ENCODE results near the gene KATNB1.
A peak's percentile ranks its signal among the peaks of the same experiment; 100 is the strongest.

KATNB1 gene

GRCh38 chr16:57801809-57802340 lies 66.3 kb downstream of the KATNB1 start:
- Histone ChIP-seq H3K4me1 (ENCODE audit: control insufficient read depth, low read length) (peaks cover 6% of the 10 kb centered on the region; the same call in 1 of the 2 replicates), H3K79me2 (ENCODE audit: control insufficient read depth, low read length) (no peaks in the 10 kb centered on the region), H3K4me3 (ENCODE audit: low read length) (no peak overlapping the region), H3K36me3 (ENCODE audit: control insufficient read depth, low read length) (no peaks in the 10 kb centered on the region), H3F3A (ENCODE audit: control insufficient read depth, insufficient read depth) (no peaks in the 10 kb centered on the region), H3K9me3 (ENCODE audit: control insufficient read depth, insufficient read depth, low read length) (no peaks in the 10 kb centered on the region), H3K4me2 (ENCODE audit: low read length) (0 out of 2 replicates have a peak overlapping the region, but pooled peaks have one; percentile 1), H4K20me1 (ENCODE audit: control insufficient read depth, insufficient read depth, low read depth, low read length) (no peaks in the 10 kb centered on the region), H3K27me3 (ENCODE audit: control insufficient read depth, low read length) (peaks cover 59% of the 10 kb centered on the region), H3K9me2 (replicated peaks; ENCODE audit: control insufficient read depth, low read length) (no peaks in the 10 kb centered on the region), H3K27ac (ENCODE audit: low read depth, low read length) (no peak overlapping the region)
- TF ChIP-seq, protein P1, sequence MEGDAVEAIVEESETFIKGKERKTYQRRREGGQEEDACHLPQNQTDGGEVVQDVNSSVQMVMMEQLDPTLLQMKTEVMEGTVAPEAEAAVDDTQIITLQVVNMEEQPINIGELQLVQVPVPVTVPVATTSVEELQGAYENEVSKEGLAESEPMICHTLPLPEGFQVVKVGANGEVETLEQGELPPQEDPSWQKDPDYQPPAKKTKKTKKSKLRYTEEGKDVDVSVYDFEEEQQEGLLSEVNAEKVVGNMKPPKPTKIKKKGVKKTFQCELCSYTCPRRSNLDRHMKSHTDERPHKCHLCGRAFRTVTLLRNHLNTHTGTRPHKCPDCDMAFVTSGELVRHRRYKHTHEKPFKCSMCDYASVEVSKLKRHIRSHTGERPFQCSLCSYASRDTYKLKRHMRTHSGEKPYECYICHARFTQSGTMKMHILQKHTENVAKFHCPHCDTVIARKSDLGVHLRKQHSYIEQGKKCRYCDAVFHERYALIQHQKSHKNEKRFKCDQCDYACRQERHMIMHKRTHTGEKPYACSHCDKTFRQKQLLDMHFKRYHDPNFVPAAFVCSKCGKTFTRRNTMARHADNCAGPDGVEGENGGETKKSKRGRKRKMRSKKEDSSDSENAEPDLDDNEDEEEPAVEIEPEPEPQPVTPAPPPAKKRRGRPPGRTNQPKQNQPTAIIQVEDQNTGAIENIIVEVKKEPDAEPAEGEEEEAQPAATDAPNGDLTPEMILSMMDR (IDR thresholded peaks at IDR 0.05; ENCODE audit: low read depth, low read length, poor library complexity, severe bottlenecking) = no peak
- no peak for TF ChIP-seq EZH2phosphoT487 (IDR thresholded peaks at IDR 0.05; ENCODE audit: borderline replicate concordance, low read length)

- H3K4me3 ChIP-seq (ENCODE audit: low read length) = no peak within 1 kb of the TSS
- H3K9me2 ChIP-seq (replicated peaks; ENCODE audit: control insufficient read depth, low read length) = no peaks in the 10 kb centered on the region
- 0 out of 2 replicates have a peak within 1 kb of the TSS, but pooled peaks have one; percentile 1 for H3K4me2 ChIP-seq (ENCODE audit: low read length)
- no peaks in the 10 kb centered on the region for H3K36me3 ChIP-seq (ENCODE audit: control insufficient read depth, low read length)
- peaks cover 6% of the 10 kb centered on the region; the same call in 1 of the 2 replicates for H3K4me1 ChIP-seq (ENCODE audit: control insufficient read depth, low read length)
- no peak for TF ChIP-seq EZH2phosphoT487 (IDR thresholded peaks at IDR 0.05; ENCODE audit: borderline replicate concordance, low read length)
- TF ChIP-seq, protein P1 (IDR thresholded peaks at IDR 0.05; ENCODE audit: low read depth, low read length, poor library complexity, severe bottlenecking) = no peak
- H3K27ac ChIP-seq (ENCODE audit: low read depth, low read length) = no peak within 1 kb of the TSS
- H3F3A ChIP-seq (ENCODE audit: control insufficient read depth, insufficient read depth) = no peaks in the 10 kb centered on the region
- H4K20me1 ChIP-seq (ENCODE audit: control insufficient read depth, insufficient read depth, low read depth, low read length) = no peaks in the 10 kb centered on the region
- no peaks in the 10 kb centered on the region for H3K79me2 ChIP-seq (ENCODE audit: control insufficient read depth, low read length)
- no peaks in the 10 kb centered on the region for H3K9me3 ChIP-seq (ENCODE audit: control insufficient read depth, insufficient read depth, low read length)
- H3K27me3 ChIP-seq (ENCODE audit: control insufficient read depth, low read length) = peaks cover 64% of the 10 kb centered on the region
These were observed 67.0 kb downstream of the KATNB1 start, which contains the start of gene KIFC3 for GRCh38 chr16:57802341-57803133. Gene KIFC3 (minus strand): TSS chr16:57802491. CDS start chr16:57798243, 4,248 bp downstream.

- no peak overlapping the region for H3K4me3 ChIP-seq (ENCODE audit: low read length)
These were observed 67.8 kb downstream of the KATNB1 start for GRCh38 chr16:57803134-57803990.

More at GRCh38 chr16:57803134-57803990, 67.8 kb downstream of the KATNB1 start:
- H3K36me3 ChIP-seq (ENCODE audit: control insufficient read depth, low read length) = no peaks in the 10 kb centered on the region
- H4K20me1 ChIP-seq (ENCODE audit: control insufficient read depth, insufficient read depth, low read depth, low read length) = no peaks in the 10 kb centered on the region
- no peaks in the 10 kb centered on the region for H3F3A ChIP-seq (ENCODE audit: control insufficient read depth, insufficient read depth)
- H3K27me3 ChIP-seq (ENCODE audit: control insufficient read depth, low read length) = peaks cover 64% of the 10 kb centered on the region
- no peak overlapping the region for H3K4me2 ChIP-seq (ENCODE audit: low read length)
- no peak overlapping the region for H3K27ac ChIP-seq (ENCODE audit: low read depth, low read length)
- no peaks in the 10 kb centered on the region for H3K9me3 ChIP-seq (ENCODE audit: control insufficient read depth, insufficient read depth, low read length)
- no peaks in the 10 kb centered on the region for H3K9me2 ChIP-seq (replicated peaks; ENCODE audit: control insufficient read depth, low read length)
- H3K4me1 ChIP-seq (ENCODE audit: control insufficient read depth, low read length) = peaks cover 8% of the 10 kb centered on the region
- TF ChIP-seq, protein P1 (IDR thresholded peaks at IDR 0.05; ENCODE audit: low read depth, low read length, poor library complexity, severe bottlenecking) = no peak
- no peak for TF ChIP-seq EZH2phosphoT487 (IDR thresholded peaks at IDR 0.05; ENCODE audit: borderline replicate concordance, low read length)
- H3K79me2 ChIP-seq (ENCODE audit: control insufficient read depth, low read length) = no peaks in the 10 kb centered on the region
